ENCODE measurements around the gene B4GALNT4. TPM values are rescaled to one million over a fixed set of nuclear protein-coding genes. Genes with fewer than 3 reads are reported as not detected.
A peak's percentile ranks its signal among the peaks of the same experiment; 100 is the strongest.
"Not testable (repeated sequence)": the region's sequence is repeated elsewhere in the genome, so short reads cannot be mapped to it uniquely, and the experiment has no call there.

Gene B4GALNT4
- total RNA-seq, 1 experiment from 2014 or later, result 8.1 TPM

DNA sequence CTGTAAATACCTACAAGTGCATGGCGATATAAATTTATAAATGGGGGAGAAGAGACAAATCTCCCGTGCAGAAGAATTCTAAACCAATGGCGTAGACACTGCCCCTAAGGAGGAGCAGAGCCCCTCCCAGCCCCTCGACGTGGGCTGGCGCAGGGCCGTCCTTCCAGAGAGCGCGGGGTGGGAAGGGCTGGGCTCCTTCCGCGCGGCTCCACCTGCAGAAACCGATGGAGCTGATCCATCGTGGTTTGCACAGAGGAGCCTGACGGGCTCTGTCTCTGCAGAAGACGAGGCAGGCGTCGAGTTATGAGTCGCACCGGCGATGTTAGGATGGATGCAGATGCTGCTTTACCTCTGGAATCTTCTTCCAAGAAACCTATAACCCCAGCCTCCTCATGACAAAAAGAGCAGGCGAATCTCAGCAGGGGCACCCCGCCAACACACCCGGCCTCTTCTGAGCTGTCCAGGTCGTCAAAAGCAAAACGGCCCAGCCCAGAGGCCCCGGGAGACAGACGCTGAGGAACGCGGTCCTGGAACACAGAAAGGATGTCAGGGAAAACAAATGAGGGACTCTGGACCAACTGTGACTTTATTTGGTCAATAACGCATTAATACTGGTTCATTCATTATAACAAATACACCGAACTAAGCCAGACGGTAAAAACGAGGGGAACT is 11.0 kb upstream of the B4GALNT4 start:
- no peak for DNase-seq (ENCODE audit: extremely low read depth, low read depth)

- no peak for DNase-seq (ENCODE audit: extremely low read depth, low read depth)
Observed at GRCh38 chr11:359181-359714, 10.1 kb upstream of the B4GALNT4 start.

GRCh38 chr11:360326-361280 is 8.7 kb upstream of the B4GALNT4 start:
- no peak for DNase-seq (ENCODE audit: extremely low read depth, low read depth)

GRCh38 chr11:362642-363442 is 6.5 kb upstream of the B4GALNT4 start:
- DNase-seq (ENCODE audit: extremely low read depth, low read depth), result no peak

- DNase-seq (ENCODE audit: extremely low read depth, low read depth), result not testable (repeated sequence)
Observed at GRCh38 chr11:363443-363805, 5.9 kb upstream of the B4GALNT4 start.

- DNase-seq (ENCODE audit: extremely low read depth, low read depth), result peak; percentile 76
Observed at GRCh38 chr11:363948-364761, 5.1 kb upstream of the B4GALNT4 start.

GRCh38 chr11:364991-365725 is 4.1 kb upstream of the B4GALNT4 start:
- no peak for DNase-seq (ENCODE audit: extremely low read depth, low read depth)

- no peak for DNase-seq (ENCODE audit: extremely low read depth, low read depth)
Observed at GRCh38 chr11:365831-366230, 3.5 kb upstream of the B4GALNT4 start.

GRCh38 chr11:367956-368413 is 1.3 kb upstream of the B4GALNT4 start:
- DNase-seq (ENCODE audit: extremely low read depth, low read depth), result no peak

- DNase-seq (ENCODE audit: extremely low read depth, low read depth), result no peak
Observed at GRCh38 chr11:368414-369335, 624 bp upstream of the B4GALNT4 start.

- DNase-seq (ENCODE audit: extremely low read depth, low read depth), result no peak
Observed at GRCh38 chr11:370070-370941, 1.0 kb downstream of the B4GALNT4 start.

DNA sequence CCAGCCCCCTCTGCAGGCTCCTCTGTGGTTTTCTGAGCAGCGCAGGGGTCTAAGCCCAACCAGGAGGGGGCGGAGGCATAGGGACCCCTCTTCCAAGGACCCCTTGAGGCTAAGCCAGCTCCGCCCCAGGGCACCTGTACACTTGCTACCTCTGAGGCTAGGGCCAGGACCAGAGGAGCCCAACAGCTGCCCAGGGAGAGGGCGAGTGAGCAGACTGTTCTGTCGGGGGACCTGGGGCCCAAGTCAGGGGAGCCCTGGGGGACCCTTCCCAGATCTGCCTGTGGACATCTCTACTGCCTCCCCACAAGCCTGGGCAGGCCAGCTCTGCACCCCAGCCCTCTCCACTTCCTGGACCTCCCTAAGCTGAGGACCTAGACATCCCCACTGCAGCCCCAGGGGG is 1.8 kb downstream of the B4GALNT4 start:
- no peak for DNase-seq (ENCODE audit: extremely low read depth, low read depth)

DNA sequence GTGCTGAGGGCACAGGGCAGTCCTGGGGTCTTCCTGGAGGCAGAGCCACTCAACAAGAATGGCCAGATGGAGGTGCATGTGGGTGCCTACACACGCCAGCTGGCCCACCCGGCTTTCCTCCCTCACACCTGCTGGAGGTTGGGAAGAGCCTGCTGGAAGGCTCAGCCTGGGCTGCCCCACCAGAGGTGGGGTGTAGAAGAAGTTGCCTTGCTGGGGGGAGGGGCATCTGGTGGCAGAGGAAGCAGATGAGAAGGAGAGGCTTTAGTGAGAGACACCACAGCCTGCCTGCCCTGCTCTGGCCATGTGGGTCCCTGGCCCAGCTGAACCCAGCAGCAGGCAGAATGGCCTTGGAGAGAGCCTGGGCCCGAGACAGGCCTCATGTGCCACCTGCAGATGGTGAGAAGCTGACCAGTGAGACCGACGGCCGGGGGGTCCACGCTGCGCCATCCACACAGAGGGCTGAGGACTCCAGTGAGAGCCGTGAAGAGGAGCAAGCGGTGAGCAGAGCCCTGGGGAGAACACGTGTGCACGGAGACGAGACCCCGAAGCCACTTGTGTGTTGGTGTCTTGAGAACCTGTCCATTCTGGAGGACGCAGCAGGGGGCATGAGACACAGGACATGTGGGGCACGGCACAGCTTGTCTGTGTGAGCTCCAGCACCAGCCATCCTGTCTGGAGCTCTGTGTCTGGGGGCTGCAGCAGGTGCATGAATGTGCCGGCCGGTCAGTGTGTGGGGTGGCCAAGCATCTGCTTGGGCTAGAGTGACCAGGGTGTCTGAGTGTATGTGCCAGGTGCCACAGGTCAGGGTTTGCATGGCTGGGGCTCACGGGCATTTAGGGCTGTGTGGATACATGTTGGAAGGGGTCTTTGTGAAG is 2.7 kb downstream of the B4GALNT4 start:
- DNase-seq (ENCODE audit: extremely low read depth, low read depth), result no peak

DNA sequence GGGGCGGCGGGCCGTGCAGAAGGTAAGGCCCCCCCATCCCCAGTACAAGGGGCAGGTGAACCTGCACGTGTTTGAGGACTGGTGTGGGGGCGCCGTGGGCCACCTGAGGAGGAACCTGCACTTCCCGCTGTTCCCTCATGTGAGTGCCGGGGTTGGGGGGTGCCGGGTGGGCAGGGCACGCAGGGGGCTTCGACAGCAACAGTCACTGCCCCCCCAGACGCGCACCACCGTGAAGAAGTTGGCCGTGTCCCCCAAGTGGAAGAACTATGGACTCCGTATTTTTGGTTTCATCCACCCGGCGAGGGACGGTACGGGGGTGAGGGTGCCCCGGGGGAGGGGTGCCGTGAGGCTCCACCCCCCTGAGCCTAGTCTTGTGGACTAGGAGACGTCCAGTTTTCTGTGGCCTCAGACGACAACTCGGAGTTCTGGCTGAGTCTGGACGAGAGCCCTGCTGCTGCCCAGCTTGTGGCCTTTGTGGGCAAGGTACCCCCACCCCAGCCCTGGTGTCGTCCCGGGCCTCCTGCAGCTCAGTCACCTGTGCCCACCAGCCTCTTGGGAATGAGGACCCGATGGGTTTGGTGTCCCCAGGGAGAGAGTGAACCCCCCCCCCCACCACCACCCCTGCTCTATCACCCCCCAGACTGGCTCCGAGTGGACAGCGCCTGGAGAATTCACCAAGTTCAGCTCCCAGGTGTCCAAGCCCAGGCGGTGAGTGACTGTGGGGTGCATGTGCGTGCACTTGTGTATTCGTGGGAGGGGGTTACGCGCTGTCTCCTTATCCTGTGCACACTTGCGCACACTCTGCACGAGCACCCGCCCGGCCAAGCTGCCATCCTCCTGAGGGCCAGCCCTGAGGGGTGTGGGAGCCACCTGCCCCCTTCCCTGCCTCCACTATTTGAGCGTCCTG is 3.8 kb downstream of the B4GALNT4 start:
- no peak for DNase-seq (ENCODE audit: extremely low read depth, low read depth)

Measured in NCI-H460 (cell line).